COR-L47 (cell line): ENCODE data around the gene MYH11.
"Not testable (repeated sequence)": the region's sequence is repeated elsewhere in the genome, so short reads cannot be mapped to it uniquely, and the experiment has no call there.

Source experiments
- DNase-seq: peaks from one replicate; lab custom pipeline; 2025; lab: John Stamatoyannopoulos, UW

Gene MYH11

GRCh38 chr16:15839204-15839603 lies 17.6 kb downstream of the MYH11 start:
- not testable (repeated sequence) for DNase-seq

- DNase-seq: no peak
Measured at GRCh38 chr16:15837761-15838160, 19.1 kb downstream of the MYH11 start.

GRCh38 chr16:15836965-15837611 lies 19.7 kb downstream of the MYH11 start:
- no peak for DNase-seq

GRCh38 chr16:15836074-15836473 lies 20.8 kb downstream of the MYH11 start:
- no peak for DNase-seq

GRCh38 chr16:15835136-15835878 lies 21.5 kb downstream of the MYH11 start:
- DNase-seq: no peak

GRCh38 chr16:15834502-15834901 lies 22.3 kb downstream of the MYH11 start:
- no peak for DNase-seq

GRCh38 chr16:15833541-15833940 lies 23.3 kb downstream of the MYH11 start:
- no peak for DNase-seq

GRCh38 chr16:15832241-15832640 lies 24.6 kb downstream of the MYH11 start:
- no peak for DNase-seq

- DNase-seq: no peak
Measured at GRCh38 chr16:15830832-15831451, 25.9 kb downstream of the MYH11 start.

- no peak for DNase-seq
Measured at GRCh38 chr16:15829460-15829859, 27.4 kb downstream of the MYH11 start.

GRCh38 chr16:15827709-15828343 lies 29.0 kb downstream of the MYH11 start:
- no peak for DNase-seq

- DNase-seq: no peak
Measured at GRCh38 chr16:15827299-15827698, 29.5 kb downstream of the MYH11 start.

GRCh38 chr16:15825750-15826305 lies 31.0 kb downstream of the MYH11 start:
- no peak for DNase-seq

- no peak for DNase-seq
Measured at GRCh38 chr16:15822957-15823356, 33.9 kb downstream of the MYH11 start.

GRCh38 chr16:15820837-15821236 lies 36.0 kb downstream of the MYH11 start:
- DNase-seq: no peak

- DNase-seq: no peak
Measured at GRCh38 chr16:15819046-15819445, 37.8 kb downstream of the MYH11 start.

- DNase-seq: no peak
Measured at GRCh38 chr16:15817446-15817845, 39.4 kb downstream of the MYH11 start.

- no peak for DNase-seq
Measured at GRCh38 chr16:15816228-15816627, 40.6 kb downstream of the MYH11 start.

- not testable (repeated sequence) for DNase-seq
Measured at GRCh38 chr16:15812401-15812750, 44.5 kb downstream of the MYH11 start.

GRCh38 chr16:15811481-15812400 lies 45.1 kb downstream of the MYH11 start:
- DNase-seq: no peak

GRCh38 chr16:15810949-15811348 lies 45.9 kb downstream of the MYH11 start:
- DNase-seq: no peak
